Hematopoietic multipotent progenitor cell (in vitro differentiated cells): ENCODE data around the gene PTPN14. TPM values are rescaled to one million over a fixed set of nuclear protein-coding genes. Genes with fewer than 3 reads are reported as not detected.

ENCODE experiments used
- DNase-seq, 3 donors: peaks; one replicate each; pipeline ENCODE4 v3.0.0-alpha.2; 2011 to 2015; ENCODE audit warnings: low read depth in 2 of 3, low spot score in 2 of 3
- total RNA-seq: library from RNA; depleted of rRNA; stranded (reverse); fragments of >200 nt; gene quantifications from one replicate; pipeline ENCODE4 v1.2.3, GENCODE V29; 2012

The PTPN14 gene
- total RNA-seq, 1 donor, result 4.6 TPM

DNA sequence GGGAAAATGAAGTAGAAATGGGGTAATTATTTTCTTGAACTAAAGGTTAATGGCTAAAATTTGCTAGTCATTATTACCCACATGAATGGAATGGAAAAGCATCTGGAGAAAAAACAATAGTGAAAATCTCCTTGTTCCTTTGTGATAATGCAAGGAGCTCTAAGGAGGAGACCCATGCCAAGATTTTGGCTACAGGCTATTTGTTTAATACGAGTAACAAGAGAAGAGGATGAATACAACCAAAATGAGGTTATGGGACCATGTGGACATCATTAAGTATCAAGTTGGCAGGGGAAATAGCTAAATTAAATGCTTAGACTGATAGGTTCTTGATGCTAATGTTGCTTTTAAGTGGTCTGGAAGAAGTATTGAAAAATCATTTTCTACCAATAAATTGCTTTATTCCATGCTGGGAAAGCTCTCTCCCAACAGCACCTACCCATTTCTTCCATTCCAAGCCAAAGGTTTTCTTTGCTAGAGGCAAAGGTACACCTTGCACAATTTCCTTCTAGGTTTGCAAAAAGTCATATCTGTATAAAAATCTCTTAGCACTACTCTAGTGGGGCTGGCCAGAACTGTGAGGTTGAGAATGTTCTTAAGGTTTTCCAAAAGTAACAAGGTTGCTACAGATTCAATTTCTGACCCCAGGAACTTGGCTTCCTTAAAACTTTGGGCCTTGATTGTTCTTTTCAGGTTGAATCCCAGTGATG is 170.3 kb downstream of the PTPN14 start:
- no peak for DNase-seq

GRCh38 chr1:214380396-214380795 is 171.0 kb downstream of the PTPN14 start:
- no peak for DNase-seq

DNA sequence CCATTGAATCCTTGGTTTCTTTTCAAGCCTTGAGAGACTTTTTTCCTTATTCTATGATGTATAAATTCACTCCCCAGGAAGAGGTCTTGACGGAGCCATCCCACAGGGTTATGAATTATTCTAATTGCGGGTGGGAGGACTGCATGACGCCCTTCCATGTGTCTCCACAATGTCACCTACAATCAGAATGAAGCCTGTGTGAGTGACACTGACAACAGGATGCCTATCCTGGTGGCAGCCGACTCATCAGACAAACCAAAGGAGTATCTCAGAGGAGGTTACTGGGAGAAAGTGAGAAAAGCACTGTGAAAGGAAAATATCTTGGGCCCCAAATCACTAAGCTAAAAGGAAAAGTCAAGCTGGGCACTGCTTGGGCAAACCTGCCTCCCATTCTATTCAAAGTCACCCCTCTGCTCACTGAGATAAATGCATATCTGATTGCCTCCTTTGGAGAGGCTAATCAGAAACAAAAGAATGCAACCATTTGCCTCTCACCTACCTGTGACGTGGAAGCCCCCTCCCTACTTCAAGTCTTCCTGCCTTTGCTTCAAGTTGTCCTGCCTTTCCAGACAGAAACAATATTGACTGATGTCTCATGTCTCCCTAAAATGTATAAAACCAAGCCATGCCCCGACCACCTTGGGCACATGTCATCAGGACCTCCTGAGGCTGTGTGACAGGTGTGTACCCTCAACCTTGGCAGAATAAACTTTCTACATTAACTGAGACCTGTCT is 172.0 kb downstream of the PTPN14 start:
- no peak for DNase-seq

- no peak for DNase-seq
Observed at GRCh38 chr1:214378492-214378891, 172.9 kb downstream of the PTPN14 start.

DNA sequence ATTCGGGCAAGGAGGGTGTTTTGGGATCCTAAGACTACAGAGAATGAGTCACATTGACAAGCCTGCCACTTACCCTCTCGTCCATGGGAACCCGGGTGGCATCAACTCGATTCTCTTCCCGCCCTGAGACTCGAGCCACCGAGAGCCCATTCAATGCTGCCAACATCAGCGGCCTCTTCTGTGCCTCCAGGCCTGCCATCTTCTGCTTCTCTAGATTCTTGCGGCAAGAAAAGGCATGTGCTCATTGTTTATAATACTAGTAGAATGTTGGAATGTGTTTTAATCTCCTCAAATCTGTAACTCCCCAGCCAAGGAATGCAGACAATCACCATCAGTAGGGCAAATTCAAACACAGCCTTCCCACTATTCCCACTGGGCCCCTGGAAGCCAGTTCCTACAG is 173.5 kb downstream of the PTPN14 start:
- DNase-seq, result no peak

DNA sequence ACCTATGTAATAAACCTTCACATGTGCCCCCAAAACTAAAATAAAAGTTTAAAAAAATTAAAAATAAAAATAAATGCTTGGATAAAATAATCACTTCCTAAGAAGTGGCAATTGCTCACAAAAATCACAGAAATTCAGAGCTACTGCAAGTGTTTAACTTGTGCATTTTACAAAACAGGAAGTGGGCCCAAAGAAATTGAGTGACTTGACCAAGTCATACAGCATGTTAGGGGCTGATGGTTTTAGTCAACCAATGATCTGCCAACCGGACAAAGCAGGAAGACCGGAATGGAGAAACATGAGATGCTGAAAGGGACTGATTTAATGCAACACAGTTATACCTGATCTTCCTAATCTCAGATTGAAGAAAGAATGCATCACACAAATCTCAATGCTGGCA is 173.9 kb downstream of the PTPN14 start:
- DNase-seq, result no peak

DNA sequence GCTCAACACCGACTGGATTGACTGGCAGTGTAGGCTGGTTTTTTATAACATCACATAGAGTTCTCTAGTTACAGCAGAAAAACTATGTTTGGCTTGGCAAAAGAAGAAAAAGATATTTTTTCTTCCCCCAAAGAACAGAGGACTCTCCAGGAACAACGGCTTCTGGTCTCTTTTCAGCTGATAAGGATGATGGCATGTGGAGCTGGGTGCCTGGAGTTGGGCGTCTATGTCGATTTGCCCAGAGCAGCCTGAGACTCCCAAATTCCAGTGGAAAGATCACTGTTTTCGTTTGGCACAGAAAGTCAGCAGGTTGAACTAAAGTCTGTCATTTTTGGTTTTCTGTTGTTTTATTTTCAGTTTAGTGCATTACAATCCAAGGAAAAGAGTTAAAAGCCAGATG is 179.3 kb downstream of the PTPN14 start:
- no peak for DNase-seq

DNA sequence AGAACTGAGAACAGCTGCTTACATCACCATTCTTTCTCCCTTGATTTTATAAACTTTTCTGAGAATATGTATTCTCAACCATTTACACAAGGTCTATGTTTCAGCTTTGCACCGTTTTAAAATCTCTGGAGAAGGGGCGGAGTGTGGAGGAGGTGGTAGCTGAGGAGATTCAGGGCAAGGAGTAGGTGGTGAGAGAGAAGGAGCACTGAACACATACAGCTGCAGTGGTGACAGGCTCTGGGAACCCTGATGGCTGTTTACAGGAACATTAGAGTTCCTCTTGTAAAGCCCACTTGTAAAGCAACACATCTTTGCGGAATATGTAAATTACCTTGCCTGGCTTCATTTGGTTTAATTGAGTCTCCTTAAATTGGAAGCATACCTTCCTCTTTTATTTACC is 180.8 kb downstream of the PTPN14 start:
- no peak for DNase-seq

- DNase-seq, result no peak
Observed at GRCh38 chr1:214369364-214369763, 182.0 kb downstream of the PTPN14 start.

DNA sequence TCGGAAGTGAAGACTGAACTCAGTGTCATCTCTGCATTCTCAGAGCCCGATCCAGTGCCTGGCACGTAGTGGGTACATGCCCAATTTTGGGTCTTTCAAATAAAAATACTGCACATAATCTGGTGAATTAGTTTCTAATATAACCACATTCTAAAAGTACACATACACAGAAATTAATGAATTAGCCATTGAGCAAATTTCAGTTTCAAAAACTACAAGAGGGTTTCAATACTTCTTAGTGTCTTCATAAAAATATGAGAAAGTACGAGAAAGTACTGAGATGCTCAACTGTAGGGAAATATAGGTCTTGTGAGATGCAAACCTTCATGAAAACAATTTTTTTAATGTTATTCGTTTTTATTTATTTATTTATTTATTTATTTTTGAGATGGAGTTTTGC is 183.6 kb downstream of the PTPN14 start:
- no peak for DNase-seq

- no peak for DNase-seq
Observed at GRCh38 chr1:214364786-214365295, 186.6 kb downstream of the PTPN14 start.

DNA sequence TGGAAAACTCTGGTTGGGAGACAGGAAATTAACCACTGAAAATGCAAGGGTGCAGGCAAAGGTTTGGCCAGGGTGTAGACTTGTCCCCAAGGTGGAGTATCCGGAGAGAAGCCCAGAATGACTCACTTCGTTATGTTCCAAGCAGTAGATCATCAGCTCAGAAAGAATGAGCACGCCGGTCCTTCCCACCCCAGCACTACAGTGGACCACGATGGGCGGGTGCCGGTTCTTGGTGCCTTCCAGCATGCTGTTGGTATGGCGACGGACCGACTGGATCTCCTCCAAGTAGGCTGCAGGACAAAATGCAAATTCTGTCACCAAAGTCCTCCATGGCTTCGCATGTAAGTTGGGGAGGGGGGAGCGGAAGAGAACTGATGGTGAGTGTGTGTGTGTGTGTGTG is 187.0 kb downstream of the PTPN14 start:
- no peak for DNase-seq

- no peak for DNase-seq
Observed at GRCh38 chr1:214363386-214363785, 188.0 kb downstream of the PTPN14 start.

DNA sequence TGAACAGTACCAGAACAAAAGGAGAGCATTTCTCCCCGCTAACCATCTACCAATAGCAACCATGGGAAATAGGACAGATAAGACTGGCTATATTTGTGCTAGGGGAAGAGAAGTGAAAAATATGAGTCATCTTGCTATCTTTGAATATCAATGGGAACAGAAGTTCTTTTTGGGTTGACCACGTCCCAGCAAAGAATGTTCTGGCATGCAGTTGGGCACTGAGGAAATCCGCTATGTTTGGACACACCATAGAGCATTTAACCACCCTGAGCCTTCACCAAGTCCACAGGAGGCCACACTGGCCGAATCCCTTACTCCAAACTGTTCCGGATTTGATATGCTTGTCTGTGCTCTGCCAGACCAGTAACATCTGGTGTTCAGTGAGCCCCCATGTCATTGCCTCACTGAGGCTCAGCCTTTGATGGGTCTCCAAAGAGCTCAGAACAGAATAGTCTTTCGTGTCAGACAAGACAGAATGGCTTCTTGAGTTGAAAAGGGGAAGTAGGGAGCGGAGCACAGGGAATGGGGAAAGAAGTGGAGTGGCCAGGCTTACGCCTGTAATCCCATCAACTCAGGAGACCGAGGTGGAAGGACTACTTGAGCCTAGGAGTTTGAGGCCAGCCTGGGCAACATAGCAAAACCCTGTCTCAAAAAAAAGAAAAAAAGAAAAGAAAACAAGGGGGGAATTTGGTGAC is 189.1 kb downstream of the PTPN14 start:
- DNase-seq, result peak in 2 of 3 donors; percentile 9 to 17

- DNase-seq, result no peak
Observed at GRCh38 chr1:214361636-214362035, 189.8 kb downstream of the PTPN14 start.

DNA sequence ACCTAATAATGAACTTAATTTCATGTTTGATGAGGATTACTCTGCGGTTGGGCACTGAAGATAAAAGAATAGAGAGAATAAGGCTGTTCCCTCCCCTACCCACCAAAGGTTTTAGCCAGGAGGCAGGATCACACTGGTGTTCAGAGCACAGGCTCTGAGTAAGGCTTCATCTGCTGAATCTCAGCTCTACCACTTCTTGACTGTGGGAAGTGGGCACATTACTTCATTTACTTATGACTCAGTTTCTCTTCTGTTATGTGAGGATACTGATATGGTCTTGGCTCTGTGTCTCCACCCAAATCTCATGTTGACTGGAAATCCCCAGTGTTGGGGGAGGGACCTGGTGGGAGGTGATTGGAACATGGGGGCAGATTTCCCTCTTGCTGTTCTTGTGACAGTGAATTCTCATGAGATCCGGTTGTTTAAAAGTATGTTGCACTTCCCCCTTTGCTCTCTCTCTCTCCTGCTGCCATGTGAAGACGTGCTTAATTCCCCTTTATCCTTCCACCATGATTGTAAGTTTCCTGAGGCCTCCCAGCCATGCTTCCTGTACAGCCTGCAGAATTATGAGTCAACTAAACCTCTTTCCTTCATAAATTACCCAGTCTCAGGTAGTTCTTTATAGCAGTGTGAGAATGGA is 190.8 kb downstream of the PTPN14 start:
- no peak for DNase-seq

- DNase-seq, result no peak
Observed at GRCh38 chr1:214360116-214360515, 191.3 kb downstream of the PTPN14 start.

GRCh38 chr1:214354440-214355148 is 196.8 kb downstream of the PTPN14 start:
- no peak for DNase-seq

GRCh38 chr1:214352838-214353237 is 198.6 kb downstream of the PTPN14 start:
- DNase-seq, result no peak

DNA sequence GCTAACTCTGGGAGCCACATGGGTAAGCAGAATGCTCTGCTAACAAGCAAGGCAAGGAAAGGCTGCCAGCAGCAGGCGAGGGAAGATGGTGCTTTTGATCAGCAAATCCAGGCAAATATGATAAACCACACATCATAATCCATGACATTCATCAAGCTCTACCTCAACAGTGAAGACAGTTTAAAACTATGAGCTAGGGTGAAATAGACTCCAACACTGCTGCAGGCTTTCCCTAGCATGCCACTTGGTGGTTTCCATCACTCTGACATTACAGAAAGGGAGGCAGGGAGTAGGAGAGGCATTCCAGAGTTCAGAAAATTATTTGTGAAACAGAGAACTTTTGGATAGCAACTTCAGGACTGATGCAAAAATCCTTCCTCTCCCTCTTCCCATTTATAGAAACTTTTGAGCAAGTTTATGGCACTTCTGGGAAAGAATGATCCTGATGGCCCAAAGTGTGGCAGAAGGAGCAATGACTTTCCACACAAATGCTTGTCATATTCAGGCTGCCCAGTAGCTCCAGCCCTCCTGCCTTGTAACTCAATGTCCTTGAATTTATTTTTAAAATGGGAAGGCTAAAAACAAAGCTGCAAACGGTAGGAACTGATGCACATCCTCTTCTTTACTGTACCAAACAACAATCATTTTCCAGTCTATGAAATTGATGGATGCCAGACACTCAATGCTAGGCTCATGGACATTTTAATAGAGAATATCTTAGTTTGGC is 199.7 kb downstream of the PTPN14 start:
- no peak for DNase-seq
